Stimulated activated CD8-positive, alpha-beta memory T cell treated with anti-CD3 and anti-CD28 coated beads, Interleukin-4, amount 100 ng/mL, for 1 hour (primary cell): ENCODE measurements around the gene CYB5R3.
A peak's percentile ranks its signal among the peaks of the same experiment; 100 is the strongest.
"Not testable (repeated sequence)": the region's sequence is repeated elsewhere in the genome, so short reads cannot be mapped to it uniquely, and the experiment has no call there.

Experiments
- DNase-seq, 2 donors: peaks; one replicate each; pipeline ENCODE4 v3.0.0-alpha.2; 2020; ENCODE audit warnings: low read depth in 2 of 2, low spot score in 1 of 2

Gene CYB5R3

GRCh38 chr22:42604403-42604802 lies 44.8 kb downstream of the CYB5R3 start:
- DNase-seq: no peak

GRCh38 chr22:42603427-42603826 lies 45.8 kb downstream of the CYB5R3 start:
- DNase-seq: no peak

GRCh38 chr22:42602470-42602869 lies 46.7 kb downstream of the CYB5R3 start:
- DNase-seq: no peak

DNA sequence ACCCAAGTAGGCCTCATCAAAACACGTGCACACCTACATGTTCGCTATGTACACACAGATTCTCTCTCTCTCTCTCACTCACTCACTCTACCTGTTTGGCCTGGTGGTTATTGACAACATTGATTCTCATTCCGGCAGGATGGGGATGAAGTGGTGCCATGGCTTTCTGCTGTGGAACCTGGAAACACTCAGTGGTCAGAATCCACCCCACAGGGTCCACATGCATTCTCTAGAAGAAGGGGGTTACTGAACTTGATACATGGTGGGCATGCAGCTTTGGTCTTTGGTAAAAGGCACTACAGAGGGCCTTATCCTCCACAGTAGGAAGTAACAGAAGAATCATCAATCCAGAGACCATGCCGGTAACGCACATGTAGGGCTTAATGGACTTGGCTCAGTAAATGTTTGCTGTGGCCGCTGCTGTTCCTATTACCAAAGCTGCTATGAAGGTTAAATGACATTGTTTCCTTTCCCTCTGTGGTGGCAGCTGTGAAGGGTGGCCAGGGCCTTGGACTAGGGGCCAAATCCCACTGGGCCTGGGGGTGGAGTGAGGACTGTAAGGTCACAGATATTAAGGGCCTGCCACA lies 47.2 kb downstream of the CYB5R3 start:
- no peak for DNase-seq

DNA sequence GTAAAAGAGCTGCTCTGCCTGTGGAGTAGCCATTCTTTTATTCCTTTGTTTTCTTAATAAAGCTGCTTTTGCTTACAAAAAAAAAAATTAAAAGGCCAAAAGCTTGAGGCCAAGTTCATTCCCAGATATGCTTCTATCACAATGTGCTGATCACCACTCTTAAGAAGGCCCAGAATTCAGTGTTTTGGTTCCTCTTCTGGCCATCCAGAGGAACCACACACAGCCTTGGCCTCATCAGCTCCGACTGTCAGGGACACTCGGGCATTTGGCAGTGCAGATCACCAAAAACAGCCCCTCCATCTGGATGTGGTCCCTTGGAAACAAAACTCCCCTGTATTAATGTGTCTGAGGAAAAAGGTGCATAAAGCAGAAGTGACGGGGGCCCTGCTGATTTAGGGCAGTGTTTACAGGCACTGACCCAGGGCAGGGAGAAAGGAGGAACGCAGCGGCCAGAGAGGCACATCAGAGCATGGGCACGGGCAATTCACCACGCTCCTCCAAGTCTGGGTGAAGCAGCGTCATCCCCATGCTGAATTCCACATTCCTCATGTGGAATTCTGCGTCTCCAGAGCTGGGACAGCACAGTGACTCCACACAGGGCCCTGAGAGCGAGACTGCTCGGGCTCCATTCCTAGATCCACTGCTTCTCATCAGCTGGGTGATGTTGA lies 52.2 kb downstream of the CYB5R3 start:
- no peak for DNase-seq

DNA sequence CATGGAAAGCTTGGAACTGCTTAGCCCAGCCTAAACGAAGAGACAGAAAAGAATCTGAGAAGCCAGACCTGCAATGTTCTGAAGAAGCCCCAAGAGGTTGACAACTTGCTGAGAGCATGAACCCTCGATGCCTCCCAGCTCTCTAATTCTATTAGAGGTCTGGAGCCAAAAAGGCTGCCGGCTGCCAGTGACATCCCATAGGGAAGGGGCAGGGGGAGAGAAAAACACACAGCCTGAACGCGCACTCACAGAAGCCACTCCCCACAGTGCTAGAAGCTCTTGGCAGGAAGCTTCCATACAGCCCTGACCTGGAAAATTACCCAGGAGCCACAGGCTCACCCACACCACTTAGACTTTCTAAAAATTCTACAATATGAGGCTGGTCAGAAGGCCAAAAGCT lies 52.9 kb downstream of the CYB5R3 start:
- DNase-seq: no peak

DNA sequence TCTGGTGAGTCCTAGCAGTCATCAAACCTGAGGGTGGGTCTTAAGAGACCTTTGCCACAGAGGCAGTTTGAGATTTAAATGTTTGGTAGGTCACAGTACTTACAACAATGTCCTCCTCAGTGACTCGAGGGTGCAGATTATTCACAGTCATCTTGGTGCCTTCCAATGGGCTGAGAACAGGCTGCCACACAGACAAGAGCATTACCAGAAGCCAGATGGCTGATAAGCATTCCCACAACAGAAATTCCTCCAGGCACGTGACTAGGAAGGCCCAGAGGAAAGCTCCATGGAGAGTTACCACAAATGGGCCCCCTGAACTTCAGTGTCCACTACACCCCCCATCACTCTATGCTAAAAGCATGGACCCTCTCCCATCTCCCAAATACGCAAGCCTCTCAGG lies 53.8 kb downstream of the CYB5R3 start:
- DNase-seq: no peak

DNA sequence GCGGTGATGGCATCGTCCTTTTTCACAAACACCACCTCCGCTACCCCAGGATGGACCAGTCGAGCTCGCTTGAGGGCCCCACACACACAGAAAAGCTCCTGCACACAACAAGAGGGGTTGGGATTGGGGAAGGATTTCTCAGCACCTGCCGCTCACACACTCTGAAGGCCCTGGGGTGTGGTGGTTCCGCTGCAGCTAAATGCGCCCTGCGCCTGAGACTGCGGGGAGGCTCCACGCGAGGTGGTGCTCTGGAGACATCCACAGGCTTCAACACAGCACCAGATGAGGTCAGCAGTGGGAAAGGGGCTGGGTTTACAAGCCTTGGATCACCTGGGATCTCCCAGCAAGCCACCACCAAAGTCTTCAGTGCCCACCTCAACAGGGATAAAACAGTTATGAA lies 57.2 kb downstream of the CYB5R3 start:
- no peak for DNase-seq

- DNase-seq: no peak
Observed at GRCh38 chr22:42587588-42588175, 61.5 kb downstream of the CYB5R3 start.

- no peak for DNase-seq
Observed at GRCh38 chr22:42586381-42586780, 62.8 kb downstream of the CYB5R3 start.

DNA sequence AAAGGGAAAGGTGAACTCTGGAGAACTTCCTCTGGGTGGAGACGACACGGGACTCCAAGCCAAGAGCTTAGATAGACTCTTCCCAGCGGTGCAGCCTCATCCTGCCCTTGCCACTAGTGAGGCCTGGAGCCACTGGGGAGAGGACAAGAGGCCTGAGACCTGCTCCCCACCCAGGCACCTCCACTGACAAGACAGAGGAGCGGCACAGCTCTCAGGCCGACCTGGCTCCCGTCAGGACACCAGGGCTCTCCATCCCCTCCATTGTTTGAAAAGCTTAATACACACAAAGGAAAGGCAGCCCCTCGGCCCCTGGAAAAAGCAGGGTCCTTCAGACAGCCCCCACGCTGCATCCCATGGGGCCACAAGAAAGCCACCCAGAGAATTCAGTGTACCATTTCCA lies 64.1 kb downstream of the CYB5R3 start:
- no peak for DNase-seq

DNA sequence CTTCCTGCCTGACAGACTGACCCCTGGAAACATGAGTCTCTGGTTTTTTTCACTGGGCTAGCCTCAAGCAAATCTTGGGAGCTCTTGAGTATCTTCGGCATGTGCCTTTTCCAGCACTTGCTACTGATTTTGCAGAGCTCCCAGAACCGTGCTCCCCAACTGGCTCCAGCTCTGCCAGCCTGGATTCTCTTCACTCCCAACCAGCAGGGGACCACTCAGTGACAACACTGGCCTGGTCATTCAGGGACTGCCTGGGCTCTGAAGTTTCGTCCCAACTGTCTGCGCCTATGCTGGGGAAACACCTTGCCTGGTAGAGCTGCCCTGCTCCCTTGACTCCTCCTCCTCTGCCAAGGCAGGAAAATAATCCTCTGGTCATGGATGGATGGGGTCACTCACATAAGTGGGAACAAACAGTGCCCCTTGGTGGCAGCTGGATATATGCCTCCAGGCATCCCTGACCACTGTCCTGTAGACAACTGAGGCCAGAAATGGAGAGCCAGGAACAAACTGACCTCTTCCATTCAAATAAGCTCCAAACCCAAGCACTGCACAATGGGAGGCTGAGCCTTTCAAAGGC lies 64.7 kb downstream of the CYB5R3 start:
- DNase-seq: no peak

- no peak for DNase-seq
Observed at GRCh38 chr22:42582987-42583386, 66.2 kb downstream of the CYB5R3 start.

- DNase-seq: peak; percentile 56 to 68
Observed at GRCh38 chr22:42581762-42582716, 67.2 kb downstream of the CYB5R3 start.

DNA sequence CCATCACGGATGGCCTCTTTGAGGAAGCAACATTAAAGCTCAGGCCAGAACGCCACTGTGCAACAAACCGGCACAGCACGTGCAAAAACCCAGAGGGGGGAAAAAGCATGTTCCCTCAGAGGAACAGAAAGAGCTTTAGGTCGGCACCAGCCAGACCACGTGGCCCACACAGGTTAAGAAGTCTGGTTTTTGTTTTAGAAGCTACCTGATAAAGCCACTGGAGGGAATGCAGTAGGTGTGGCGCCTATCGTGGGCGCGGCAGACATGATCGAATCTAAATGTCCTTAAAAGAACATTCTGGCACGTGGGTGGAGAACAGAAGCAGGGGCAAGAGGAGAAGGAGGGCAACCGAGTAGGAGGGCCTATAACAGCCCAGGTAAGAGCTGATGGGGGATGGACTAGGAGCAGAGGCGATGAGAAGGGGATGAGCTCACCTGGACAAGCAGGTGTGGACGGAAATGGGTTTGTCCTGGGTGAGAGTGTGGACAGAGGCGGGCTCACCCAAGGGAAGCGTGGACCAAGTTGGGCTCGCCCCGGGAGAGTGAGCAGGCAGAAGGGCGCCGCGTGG lies 67.9 kb downstream of the CYB5R3 start:
- DNase-seq: not testable (repeated sequence)

GRCh38 chr22:42580040-42580439 lies 69.2 kb downstream of the CYB5R3 start:
- not testable (repeated sequence) for DNase-seq

DNA sequence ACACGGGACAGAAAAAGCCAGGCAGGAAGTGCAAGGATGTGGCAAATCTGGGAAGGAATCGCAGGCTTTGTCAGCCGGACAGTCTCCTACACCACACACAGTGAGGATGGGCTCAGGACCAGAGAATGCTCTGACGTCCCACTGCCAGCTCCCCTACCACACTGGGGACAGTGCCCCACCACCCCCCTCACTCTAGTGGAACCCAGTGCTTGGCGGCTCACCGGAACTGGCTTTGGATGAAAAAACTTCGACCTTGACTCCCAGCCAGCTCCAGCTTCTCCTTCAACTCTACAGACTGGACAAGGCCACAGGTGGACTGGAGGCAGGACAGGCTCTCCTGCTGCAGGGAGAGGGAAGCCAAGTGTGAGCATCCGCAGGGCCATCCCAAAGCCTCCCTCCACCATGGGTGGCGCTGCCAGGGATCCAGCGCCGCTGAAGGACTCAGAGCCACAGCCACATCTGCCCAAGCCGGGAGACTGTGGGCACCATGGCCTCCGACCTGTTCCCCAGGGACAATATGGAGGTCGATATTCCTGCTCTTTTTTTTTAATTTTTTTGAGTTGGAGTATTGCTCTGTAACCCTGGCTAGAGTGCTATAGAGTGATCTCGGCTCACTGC lies 71.5 kb downstream of the CYB5R3 start:
- no peak for DNase-seq

- DNase-seq: not testable (repeated sequence)
Observed at GRCh38 chr22:42577141-42577540, 72.1 kb downstream of the CYB5R3 start.

DNA sequence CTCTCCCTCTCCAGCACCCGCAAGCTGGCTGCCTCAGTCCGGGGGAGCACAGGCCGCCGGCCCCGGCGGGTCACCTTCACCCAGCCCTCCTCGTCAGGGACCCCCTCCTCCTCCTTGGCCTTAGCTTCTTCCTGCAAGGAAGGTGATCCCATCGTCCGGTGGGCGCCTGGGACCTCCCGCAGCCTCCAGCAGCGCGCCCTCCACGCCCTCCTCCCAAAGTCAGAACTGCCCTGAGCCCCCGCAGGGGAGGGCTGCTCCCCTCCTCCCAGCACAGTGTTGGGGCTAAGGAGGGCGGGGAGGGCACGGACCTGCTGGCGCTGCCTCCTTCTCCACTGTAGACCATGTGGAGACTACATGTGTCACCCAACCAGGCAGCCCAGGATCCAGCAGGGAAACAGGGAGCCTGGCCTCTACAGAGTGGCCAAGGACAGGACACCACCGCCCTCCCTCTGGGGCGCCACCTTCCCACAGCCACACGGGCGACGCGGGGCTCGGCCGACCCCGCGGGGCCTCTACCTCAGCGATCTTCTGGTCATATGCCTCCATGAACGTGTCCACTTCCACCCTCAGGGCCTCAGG lies 73.1 kb downstream of the CYB5R3 start:
- not testable (repeated sequence) for DNase-seq

- not testable (repeated sequence) for DNase-seq
Observed at GRCh38 chr22:42574468-42574867, 74.7 kb downstream of the CYB5R3 start.
